Rectal smooth muscle tissue (tissue), 1 donor: ENCODE results near the gene LINC01488.

Source experiments
- H3K27ac ChIP-seq: one replicate; pipeline ENCODE4 v1.7.0; 2013; ENCODE audit warnings: low read depth, low read length, inconsistent platforms
- H3K27me3 ChIP-seq: one replicate; pipeline ENCODE4 v1.7.0; 2013; ENCODE audit warnings: low read length; ENCODE audit not compliant: control insufficient read depth, insufficient read depth
- H3K36me3 ChIP-seq: one replicate; pipeline ENCODE4 v1.7.0; 2013; ENCODE audit warnings: low read length; ENCODE audit not compliant: control insufficient read depth, insufficient read depth
- H3K4me1 ChIP-seq: one replicate; pipeline ENCODE4 v1.7.0; 2013; ENCODE audit warnings: low read length; ENCODE audit not compliant: control insufficient read depth, insufficient read depth
- H3K4me3 ChIP-seq: one replicate; pipeline ENCODE4 v1.7.0; 2013; ENCODE audit warnings: low read length
- H3K9ac ChIP-seq: one replicate; pipeline ENCODE4 v1.7.0; 2013; ENCODE audit warnings: low read length

The LINC01488 gene

GRCh38 chr11:69480547-69481392 lies 693 bp upstream of the LINC01488 start:
- Histone ChIP-seq H3K27me3 (no peaks in the 10 kb centered on the region), H3K27ac (no peak overlapping the region), H3K36me3 (no peaks in the 10 kb centered on the region), H3K9ac (no peak overlapping the region), H3K4me1 (no peaks in the 10 kb centered on the region), H3K4me3 (no peak overlapping the region)

- no peak overlapping the region for H3K9ac ChIP-seq
- H3K27me3 ChIP-seq: no peaks in the 10 kb centered on the region
- no peaks in the 10 kb centered on the region for H3K4me1 ChIP-seq
- no peak overlapping the region for H3K4me3 ChIP-seq
- H3K36me3 ChIP-seq: no peaks in the 10 kb centered on the region
- H3K27ac ChIP-seq: no peak overlapping the region
These were observed 859 bp downstream of the LINC01488 start for GRCh38 chr11:69482322-69482721.

GRCh38 chr11:69483170-69483569 lies 1.7 kb downstream of the LINC01488 start:
- Histone ChIP-seq H3K9ac (no peak overlapping the region), H3K36me3 (no peaks in the 10 kb centered on the region), H3K4me1 (no peaks in the 10 kb centered on the region), H3K4me3 (no peak overlapping the region), H3K27me3 (no peaks in the 10 kb centered on the region), H3K27ac (no peak overlapping the region)

- Histone ChIP-seq H3K4me1 (peaks cover 2% of the 10 kb centered on the region), H3K27me3 (no peaks in the 10 kb centered on the region), H3K4me3 (no peak overlapping the region), H3K36me3 (no peaks in the 10 kb centered on the region), H3K9ac (no peak overlapping the region), H3K27ac (no peak overlapping the region)
These were observed 2.4 kb downstream of the LINC01488 start for GRCh38 chr11:69483691-69484426.

GRCh38 chr11:69484427-69485259 lies 3.2 kb downstream of the LINC01488 start:
- no peaks in the 10 kb centered on the region for H3K27me3 ChIP-seq
- H3K4me1 ChIP-seq: peaks cover 6% of the 10 kb centered on the region
- H3K36me3 ChIP-seq: no peaks in the 10 kb centered on the region
- no peak overlapping the region for H3K9ac ChIP-seq
- H3K27ac ChIP-seq: no peak overlapping the region
- no peak overlapping the region for H3K4me3 ChIP-seq

- Histone ChIP-seq H3K4me3 (no peak overlapping the region), H3K9ac (no peak overlapping the region), H3K4me1 (peaks cover 8% of the 10 kb centered on the region), H3K36me3 (no peaks in the 10 kb centered on the region), H3K27me3 (no peaks in the 10 kb centered on the region), H3K27ac (no peak overlapping the region)
These were observed 4.0 kb downstream of the LINC01488 start for GRCh38 chr11:69485337-69486041.

GRCh38 chr11:69486056-69486772 lies 4.8 kb downstream of the LINC01488 start:
- Histone ChIP-seq H3K4me3 (no peak overlapping the region), H3K27ac (no peak overlapping the region), H3K9ac (no peak overlapping the region), H3K27me3 (no peaks in the 10 kb centered on the region), H3K36me3 (no peaks in the 10 kb centered on the region), H3K4me1 (peaks cover 8% of the 10 kb centered on the region)

GRCh38 chr11:69486773-69487291 lies 5.4 kb downstream of the LINC01488 start:
- no peak overlapping the region for H3K4me3 ChIP-seq
- no peak overlapping the region for H3K27ac ChIP-seq
- no peaks in the 10 kb centered on the region for H3K36me3 ChIP-seq
- no peaks in the 10 kb centered on the region for H3K27me3 ChIP-seq
- no peak overlapping the region for H3K9ac ChIP-seq
- H3K4me1 ChIP-seq: peaks cover 8% of the 10 kb centered on the region

- Histone ChIP-seq H3K9ac (no peak overlapping the region), H3K4me3 (no peak overlapping the region), H3K27ac (no peak overlapping the region), H3K27me3 (no peaks in the 10 kb centered on the region), H3K4me1 (peaks cover 8% of the 10 kb centered on the region), H3K36me3 (no peaks in the 10 kb centered on the region)
These were observed 5.9 kb downstream of the LINC01488 start for GRCh38 chr11:69487391-69487790.

- H3K27ac ChIP-seq: no peak overlapping the region
- no peak overlapping the region for H3K4me3 ChIP-seq
- no peaks in the 10 kb centered on the region for H3K36me3 ChIP-seq
- H3K9ac ChIP-seq: no peak overlapping the region
- peaks cover 8% of the 10 kb centered on the region for H3K4me1 ChIP-seq
- H3K27me3 ChIP-seq: no peaks in the 10 kb centered on the region
These were observed 6.5 kb downstream of the LINC01488 start for GRCh38 chr11:69487849-69488542.

GRCh38 chr11:69488543-69488940 lies 7.1 kb downstream of the LINC01488 start:
- Histone ChIP-seq H3K27ac (no peak overlapping the region), H3K4me1 (peaks cover 8% of the 10 kb centered on the region), H3K36me3 (no peaks in the 10 kb centered on the region), H3K9ac (no peak overlapping the region), H3K27me3 (no peaks in the 10 kb centered on the region), H3K4me3 (no peak overlapping the region)
